GM21360 (cell line): ENCODE measurements around the gene MCC.

Source experiments
- ATAC-seq: cut with Tn5 transposase; IDR thresholded peaks from one replicate; pipeline ENCODE4 v1.9.1; 2021; ENCODE audit warnings: mild to moderate bottlenecking, moderate library complexity; ENCODE audit not compliant: unreplicated experiment

The MCC gene

GRCh38 chr5:113123618-113124017 is 364.6 kb downstream of the MCC start:
- ATAC-seq = no peak

GRCh38 chr5:113122053-113122452 is 366.2 kb downstream of the MCC start:
- no peak for ATAC-seq

- no peak for ATAC-seq
Observed at GRCh38 chr5:113119246-113119924, 368.9 kb downstream of the MCC start.

- no peak for ATAC-seq
Observed at GRCh38 chr5:113118765-113119164, 369.5 kb downstream of the MCC start.

GRCh38 chr5:113118298-113118697 is 370.0 kb downstream of the MCC start:
- ATAC-seq = no peak

GRCh38 chr5:113117543-113118115 is 370.6 kb downstream of the MCC start:
- no peak for ATAC-seq

GRCh38 chr5:113115956-113116355 is 372.3 kb downstream of the MCC start:
- no peak for ATAC-seq

GRCh38 chr5:113115061-113115460 is 373.2 kb downstream of the MCC start:
- ATAC-seq = no peak

- no peak for ATAC-seq
Observed at GRCh38 chr5:113114559-113114958, 373.7 kb downstream of the MCC start.

GRCh38 chr5:113112435-113112834 is 375.8 kb downstream of the MCC start:
- no peak for ATAC-seq

- ATAC-seq = no peak
Observed at GRCh38 chr5:113110117-113110516, 378.1 kb downstream of the MCC start.

GRCh38 chr5:113109344-113109743 is 378.9 kb downstream of the MCC start:
- ATAC-seq = no peak

- ATAC-seq = no peak
Observed at GRCh38 chr5:113108485-113108884, 379.8 kb downstream of the MCC start.

GRCh38 chr5:113106821-113107220 is 381.4 kb downstream of the MCC start:
- ATAC-seq = no peak

GRCh38 chr5:113105693-113106280 is 382.5 kb downstream of the MCC start:
- no peak for ATAC-seq

- ATAC-seq = no peak
Observed at GRCh38 chr5:113103330-113103729, 384.9 kb downstream of the MCC start.

- ATAC-seq = no peak
Observed at GRCh38 chr5:113102121-113102531, 386.1 kb downstream of the MCC start.

GRCh38 chr5:113100981-113101380 is 387.3 kb downstream of the MCC start:
- no peak for ATAC-seq

- ATAC-seq = no peak
Observed at GRCh38 chr5:113099822-113100221, 388.4 kb downstream of the MCC start.

- no peak for ATAC-seq
Observed at GRCh38 chr5:113098378-113098777, 389.9 kb downstream of the MCC start.

- ATAC-seq = no peak
Observed at GRCh38 chr5:113095831-113096230, 392.4 kb downstream of the MCC start.

- ATAC-seq = no peak
Observed at GRCh38 chr5:113093558-113093957, 394.7 kb downstream of the MCC start.
